DND-41 (cell line): ENCODE measurements around the gene MSH3.
"Not testable (repeated sequence)": the region's sequence is repeated elsewhere in the genome, so short reads cannot be mapped to it uniquely, and the experiment has no call there.

Experiments used
- ATAC-seq: fragments of 200-7000 bp; cut with Tn5 transposase; 3 replicates; pipeline ENCODE4 v1.9.1; 2021; ENCODE audit warnings: low read depth; ENCODE audit not compliant: insufficient read depth
- DNase-seq: peaks from one replicate; pipeline ENCODE4 v3.0.0-alpha.2; 2020
- H2AFZ ChIP-seq: 2 replicates; pipeline ENCODE4 v1.6.0; 2012; ENCODE audit warnings: low read depth, low read length
- H3K27ac ChIP-seq: 2 replicates; pipeline ENCODE4 v1.5.1; 2012; ENCODE audit warnings: low read length, inconsistent platforms
- H3K27me3 ChIP-seq: fragments of 200-600 bp; sonication (generic); 2 replicates; pipeline ENCODE4 v1.6.0; 2012; ENCODE audit warnings: low read length, mild to moderate bottlenecking, inconsistent platforms; ENCODE audit not compliant: insufficient read depth, poor library complexity
- H3K36me3 ChIP-seq: 2 replicates; pipeline ENCODE4 v1.5.1; 2012; ENCODE audit warnings: low read length, inconsistent platforms; ENCODE audit not compliant: insufficient read depth
- H3K4me1 ChIP-seq: 2 replicates; pipeline ENCODE4 v1.5.1; 2012; ENCODE audit warnings: mild to moderate bottlenecking, low read length; ENCODE audit not compliant: insufficient read depth
- H3K4me2 ChIP-seq: 2 replicates; pipeline ENCODE4 v1.6.0; 2012; ENCODE audit warnings: mild to moderate bottlenecking, moderate library complexity, low read length, inconsistent platforms; ENCODE audit not compliant: insufficient read depth
- H3K4me3 ChIP-seq, 2 experiments: fragments of 200-600 bp in 1 of 2; shearing (Covaris generic) in 1 of 2; 2 replicates each; pipeline ENCODE4 v1.5.1; 2012 to 2016; ENCODE audit warnings: inconsistent platforms in 2 of 2, low read length in 2 of 2, mild to moderate bottlenecking in 2 of 2, low read depth in 1 of 2, moderate library complexity in 1 of 2
- H3K79me2 ChIP-seq: 2 replicates; pipeline ENCODE4 v1.6.0; 2012; ENCODE audit warnings: low read length, inconsistent platforms; ENCODE audit not compliant: insufficient read depth
- H3K9ac ChIP-seq: 2 replicates; pipeline ENCODE4 v1.6.0; 2012; ENCODE audit warnings: low read depth, mild to moderate bottlenecking, inconsistent platforms, low read length, moderate library complexity
- H3K9me3 ChIP-seq: 2 replicates; pipeline ENCODE4 v1.5.1; 2012; ENCODE audit warnings: low read length, moderate library complexity, mild to moderate bottlenecking, inconsistent platforms; ENCODE audit not compliant: insufficient read depth, severe bottlenecking
- H4K20me1 ChIP-seq: 2 replicates; pipeline ENCODE4 v1.6.0; 2012; ENCODE audit warnings: low read length; ENCODE audit not compliant: insufficient read depth
- EZH2 ChIP-seq: IDR thresholded peaks from 3 replicates; pipeline ENCODE4 v1.6.1; 2012; ENCODE audit warnings: borderline replicate concordance, low read depth, mild to moderate bottlenecking, moderate library complexity, low read length, inconsistent platforms; ENCODE audit not compliant: severe bottlenecking
- TF ChIP-seq, protein P1 (sequence below): IDR thresholded peaks from 2 replicates; pipeline ENCODE4 v1.5.1; 2012; ENCODE audit warnings: borderline replicate concordance, low read length, moderate library complexity, mild to moderate bottlenecking; ENCODE audit not compliant: poor library complexity, severe bottlenecking; ENCODE audit errors: extremely low read depth

The MSH3 gene

DNA sequence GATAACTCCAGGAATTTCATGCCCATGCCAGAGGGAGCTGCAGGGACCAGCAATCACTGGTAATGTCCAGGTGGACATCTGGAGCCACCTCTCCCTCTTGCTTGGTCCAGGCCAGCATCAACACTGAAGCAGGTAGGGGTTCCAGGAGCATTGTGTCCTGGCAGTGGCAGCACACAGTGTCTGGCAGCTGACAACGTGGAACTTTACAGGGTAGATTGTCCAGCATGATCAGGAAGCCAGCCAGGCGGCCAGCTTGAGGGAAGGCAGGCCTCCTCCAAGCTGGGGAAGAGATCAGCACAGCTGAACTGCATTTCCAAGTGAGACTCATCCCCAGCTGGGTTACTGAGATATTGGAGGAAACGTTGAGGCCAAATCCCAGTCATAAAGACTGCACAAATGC is 223.1 kb downstream of the MSH3 start:
- no peaks in the 10 kb centered on the region for H3K27me3 ChIP-seq
- H3K4me1 ChIP-seq, result no peaks in the 10 kb centered on the region
- no peak overlapping the region for H3K27ac ChIP-seq
- H4K20me1 ChIP-seq, result no peaks in the 10 kb centered on the region
- no peak for DNase-seq
- H3K79me2 ChIP-seq, result no peaks in the 10 kb centered on the region
- H3K36me3 ChIP-seq, result peaks cover 42% of the 10 kb centered on the region
- H2AFZ ChIP-seq, result no peak overlapping the region
- H3K4me2 ChIP-seq, result no peak overlapping the region
- no peak overlapping the region for H3K9ac ChIP-seq
- no peak overlapping the region for H3K4me3 ChIP-seq
- no peak for ATAC-seq
- H3K9me3 ChIP-seq, result no peaks in the 10 kb centered on the region
- TF ChIP-seq, protein P1, sequence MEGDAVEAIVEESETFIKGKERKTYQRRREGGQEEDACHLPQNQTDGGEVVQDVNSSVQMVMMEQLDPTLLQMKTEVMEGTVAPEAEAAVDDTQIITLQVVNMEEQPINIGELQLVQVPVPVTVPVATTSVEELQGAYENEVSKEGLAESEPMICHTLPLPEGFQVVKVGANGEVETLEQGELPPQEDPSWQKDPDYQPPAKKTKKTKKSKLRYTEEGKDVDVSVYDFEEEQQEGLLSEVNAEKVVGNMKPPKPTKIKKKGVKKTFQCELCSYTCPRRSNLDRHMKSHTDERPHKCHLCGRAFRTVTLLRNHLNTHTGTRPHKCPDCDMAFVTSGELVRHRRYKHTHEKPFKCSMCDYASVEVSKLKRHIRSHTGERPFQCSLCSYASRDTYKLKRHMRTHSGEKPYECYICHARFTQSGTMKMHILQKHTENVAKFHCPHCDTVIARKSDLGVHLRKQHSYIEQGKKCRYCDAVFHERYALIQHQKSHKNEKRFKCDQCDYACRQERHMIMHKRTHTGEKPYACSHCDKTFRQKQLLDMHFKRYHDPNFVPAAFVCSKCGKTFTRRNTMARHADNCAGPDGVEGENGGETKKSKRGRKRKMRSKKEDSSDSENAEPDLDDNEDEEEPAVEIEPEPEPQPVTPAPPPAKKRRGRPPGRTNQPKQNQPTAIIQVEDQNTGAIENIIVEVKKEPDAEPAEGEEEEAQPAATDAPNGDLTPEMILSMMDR, result no peak
- TF ChIP-seq EZH2, result no peak

DNA sequence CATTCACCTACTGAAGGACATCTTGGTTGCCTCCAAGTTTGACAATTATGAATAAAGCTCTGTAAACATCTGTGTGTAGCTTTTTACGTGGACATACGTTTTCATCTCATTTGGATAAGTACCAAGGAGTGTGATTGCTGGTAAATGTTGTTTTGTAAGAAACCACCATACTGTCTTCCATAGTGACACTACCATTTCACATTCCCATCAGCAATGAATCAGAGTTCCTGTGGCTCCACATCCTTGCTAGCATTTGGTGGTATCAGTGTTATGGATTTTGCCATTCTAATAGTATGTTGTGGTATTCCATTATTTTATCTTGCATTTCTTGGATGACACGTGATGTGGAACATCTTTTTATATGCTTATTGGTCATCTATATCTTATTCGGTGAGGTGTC is 227.3 kb downstream of the MSH3 start:
- DNase-seq (no peak), ATAC-seq (no peak)
- Histone ChIP-seq H3K9me3 (no peaks in the 10 kb centered on the region), H3K4me2 (no peak overlapping the region), H3K36me3 (peaks cover 14% of the 10 kb centered on the region; the same call in 1 of the 2 replicates), H3K27me3 (no peaks in the 10 kb centered on the region), H3K9ac (no peak overlapping the region), H3K79me2 (no peaks in the 10 kb centered on the region), H3K27ac (no peak overlapping the region), H3K4me1 (no peaks in the 10 kb centered on the region), H2AFZ (no peak overlapping the region), H4K20me1 (no peaks in the 10 kb centered on the region), H3K4me3 (no peak overlapping the region)
- TF ChIP-seq, protein P1, result no peak
- no peak for TF ChIP-seq EZH2

DNA sequence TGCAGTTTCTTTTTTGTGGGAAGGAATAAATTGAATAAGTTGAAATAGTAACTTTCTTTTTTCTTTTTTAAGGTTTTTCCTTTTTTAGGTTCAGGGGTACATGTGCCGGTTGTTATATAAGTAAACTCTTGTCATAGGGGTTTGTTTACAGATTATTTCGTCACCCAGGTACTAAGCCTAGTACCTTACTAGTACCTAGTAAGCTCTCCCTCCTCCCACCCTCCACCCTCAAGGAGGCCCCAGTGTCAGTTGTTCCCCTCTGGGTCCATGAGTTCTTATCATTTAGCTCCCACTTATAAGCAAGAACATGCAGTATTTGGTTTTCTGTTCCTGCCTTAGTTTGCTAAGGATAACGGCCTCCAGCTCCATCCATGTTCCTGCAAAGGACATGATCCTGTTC is 228.9 kb downstream of the MSH3 start:
- not testable (repeated sequence) for H3K4me3 ChIP-seq, H3K4me1 ChIP-seq, H4K20me1 ChIP-seq, ATAC-seq, H2AFZ ChIP-seq, H3K27ac ChIP-seq, H3K79me2 ChIP-seq, H3K9ac ChIP-seq, H3K36me3 ChIP-seq, H3K9me3 ChIP-seq, H3K27me3 ChIP-seq, H3K4me2 ChIP-seq, DNase-seq

DNA sequence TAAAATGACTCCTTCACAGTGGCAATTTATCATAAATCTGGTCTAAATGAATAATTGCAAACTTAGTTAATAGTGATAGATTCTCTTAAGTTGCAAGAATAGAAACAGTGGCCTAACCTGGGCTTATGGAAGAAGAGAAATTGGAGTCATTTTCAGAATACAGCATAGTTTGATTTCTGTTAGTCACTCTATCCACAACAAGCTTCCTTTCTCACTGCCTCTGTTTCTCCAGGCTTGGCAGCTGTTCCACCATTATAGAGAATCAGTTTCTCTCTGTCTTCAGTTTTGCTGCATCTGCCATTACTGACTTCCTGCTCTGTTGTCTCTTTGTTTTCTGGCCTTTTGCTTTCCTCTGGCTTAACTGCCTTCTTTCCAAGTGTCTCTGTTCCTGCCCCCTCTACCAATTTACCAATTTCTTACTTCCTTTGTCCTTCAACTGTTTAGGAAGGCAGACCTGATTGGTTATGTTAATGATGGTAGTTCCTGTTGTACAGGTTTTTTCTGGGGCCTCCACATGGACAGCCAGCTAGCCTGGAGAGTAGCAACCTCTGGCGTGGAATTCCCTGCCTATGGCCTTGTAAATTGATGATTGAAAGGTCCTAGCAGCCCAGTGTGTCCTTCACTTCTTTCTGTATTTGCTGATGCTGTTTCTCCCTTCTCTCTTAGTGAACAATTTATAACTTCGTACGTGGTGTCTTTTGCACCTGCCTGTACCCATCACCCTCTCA is 229.8 kb downstream of the MSH3 start:
- Histone ChIP-seq H3K27ac (no peak overlapping the region), H2AFZ (no peak overlapping the region), H3K4me1 (no peaks in the 10 kb centered on the region), H3K4me3 (no peak overlapping the region), H3K4me2 (no peak overlapping the region), H3K27me3 (no peaks in the 10 kb centered on the region), H4K20me1 (no peaks in the 10 kb centered on the region), H3K36me3 (peaks cover 3% of the 10 kb centered on the region; the same call in 1 of the 2 replicates), H3K9me3 (no peaks in the 10 kb centered on the region), H3K79me2 (no peaks in the 10 kb centered on the region), H3K9ac (no peak overlapping the region)
- ATAC-seq (no peak), DNase-seq (no peak)
- TF ChIP-seq EZH2, result no peak
- TF ChIP-seq, protein P1, result no peak
